IMR-90 (cell line): ENCODE measurements around the gene DNAH6. TPM values are rescaled to one million over a fixed set of nuclear protein-coding genes. Genes with fewer than 3 reads are reported as not detected.

Source experiments
- ATAC-seq: fragments of 200-7000 bp; cut with Tn5 transposase; 2 replicates; pipeline ENCODE4 v1.9.1; 2020; ENCODE audit warnings: low read depth, mild to moderate bottlenecking, moderate library complexity
- BruUV-seq: library from RNA; stranded (reverse); fragments of 400-500 nt; replicated peaks from 2 replicates; lab custom pipeline; 2021; lab: Mats Ljungman, UMichigan
- CTCF ChIA-PET: fragments of 300-600 bp; formaldehyde crosslinking; extraction: SDS; loops from one replicate; lab custom pipeline; 2021; ENCODE audit warnings: antibody characterized with exemption; lab: Yijun Ruan, JAX
- POLR2A ChIA-PET: fragments of 300-600 bp; sonication (Branson Sonifier 250); formaldehyde crosslinking; loops from one replicate; lab custom pipeline; 2022; ENCODE audit warnings: antibody characterized with exemption; ENCODE audit not compliant: unreplicated experiment; lab: Charles Lee
- DNase-seq: peaks from one replicate; pipeline ENCODE4 v3.0.0; 2013
- H2AFZ ChIP-seq: replicated peaks from 2 replicates; pipeline ENCODE3; 2013; ENCODE audit warnings: low read length, mild to moderate bottlenecking; ENCODE audit not compliant: poor library complexity
- H2AK5ac ChIP-seq: 2 replicates; pipeline ENCODE4 v1.6.1; 2013; ENCODE audit warnings: low read depth, low read length, inconsistent platforms
- H2AK9ac ChIP-seq: replicated peaks from 2 replicates; pipeline ENCODE3; 2013; ENCODE audit warnings: mild to moderate bottlenecking, low read depth, low read length, moderate library complexity; ENCODE audit not compliant: poor library complexity
- H2BK120ac ChIP-seq: 2 replicates; pipeline ENCODE4 v1.6.1; 2013; ENCODE audit warnings: low read depth, low read length, inconsistent platforms
- H2BK15ac ChIP-seq: 3 replicates; pipeline ENCODE4 v1.6.1; 2013; ENCODE audit warnings: low read depth, low read length, inconsistent platforms
- H2BK20ac ChIP-seq: 2 replicates; pipeline ENCODE4 v1.6.1; 2013; ENCODE audit warnings: low read depth, mild to moderate bottlenecking, inconsistent platforms, low read length, moderate library complexity
- H2BK5ac ChIP-seq: 2 replicates; pipeline ENCODE4 v1.6.1; 2013; ENCODE audit warnings: mild to moderate bottlenecking, low read depth, low read length, inconsistent platforms; ENCODE audit not compliant: poor library complexity, severe bottlenecking
- H3K14ac ChIP-seq: replicated peaks from 2 replicates; pipeline ENCODE4 v1.6.1; 2013; ENCODE audit warnings: low read depth, low read length, inconsistent platforms
- H3K18ac ChIP-seq: 2 replicates; pipeline ENCODE4 v1.6.1; 2013; ENCODE audit warnings: low read depth, low read length, control low read depth
- H3K23ac ChIP-seq: 2 replicates; pipeline ENCODE4 v1.6.1; 2013; ENCODE audit warnings: low read depth, low read length, inconsistent platforms
- H3K27ac ChIP-seq: 2 replicates; pipeline ENCODE4 v1.5.1; 2013; ENCODE audit warnings: mild to moderate bottlenecking, control low read depth, low read length; ENCODE audit not compliant: insufficient read depth
- H3K27me3 ChIP-seq: 2 replicates; pipeline ENCODE4 v1.6.1; 2013; ENCODE audit warnings: low read length; ENCODE audit not compliant: control insufficient read depth, insufficient read depth
- H3K36me3 ChIP-seq: 2 replicates; pipeline ENCODE4 v1.6.1; 2013; ENCODE audit warnings: low read length, mixed read lengths; ENCODE audit not compliant: control insufficient read depth, insufficient read depth
- H3K4ac ChIP-seq: 2 replicates; pipeline ENCODE4 v1.6.1; 2013; ENCODE audit warnings: low read depth, low read length, inconsistent platforms
- H3K4me1 ChIP-seq: 2 replicates; pipeline ENCODE4 v1.6.1; 2013; ENCODE audit warnings: low read length, mixed read lengths; ENCODE audit not compliant: control insufficient read depth, insufficient read depth
- H3K4me2 ChIP-seq: 2 replicates; pipeline ENCODE4 v1.6.1; 2013; ENCODE audit warnings: low read depth, mild to moderate bottlenecking, control low read depth, low read length, moderate library complexity
- H3K4me3 ChIP-seq: 2 replicates; pipeline ENCODE4 v1.5.1; 2013; ENCODE audit warnings: low read depth, mild to moderate bottlenecking, control low read depth, low read length, moderate library complexity; ENCODE audit not compliant: insufficient read depth
- H3K56ac ChIP-seq: 2 replicates; pipeline ENCODE4 v1.6.1; 2013; ENCODE audit warnings: low read length, inconsistent platforms; ENCODE audit not compliant: insufficient read depth; ENCODE audit errors: extremely low read depth
- H3K79me1 ChIP-seq, 2 experiments: 2 replicates each; pipeline ENCODE4 v1.6.1; 2013; ENCODE audit warnings: low read length in 2 of 2, inconsistent platforms in 1 of 2, low read depth in 1 of 2
- H3K9ac ChIP-seq: 2 replicates; pipeline ENCODE4 v1.6.1; 2013; ENCODE audit warnings: low read depth, low read length, control low read depth
- H3K9me1 ChIP-seq: 2 replicates; pipeline ENCODE4 v1.6.1; 2013; ENCODE audit warnings: low read length, inconsistent platforms; ENCODE audit not compliant: insufficient read depth
- H3K9me3 ChIP-seq: 2 replicates; pipeline ENCODE4 v1.6.1; 2013; ENCODE audit warnings: low read length; ENCODE audit not compliant: control insufficient read depth, insufficient read depth
- H4K20me1 ChIP-seq: 2 replicates; pipeline ENCODE4 v1.6.1; 2013; ENCODE audit warnings: low read length, inconsistent platforms; ENCODE audit not compliant: insufficient read depth
- H4K5ac ChIP-seq: 2 replicates; pipeline ENCODE4 v1.6.1; 2013; ENCODE audit warnings: mild to moderate bottlenecking, low read depth, low read length, control low read depth
- H4K8ac ChIP-seq, 2 experiments: 2 replicates each; pipeline ENCODE4 v1.6.1; 2013; ENCODE audit warnings: low read depth in 2 of 2, low read length in 2 of 2, control low read depth in 1 of 2, inconsistent platforms in 1 of 2
- H4K91ac ChIP-seq: 2 replicates; pipeline ENCODE4 v1.6.1; 2013; ENCODE audit warnings: low read depth, low read length, inconsistent platforms; ENCODE audit not compliant: insufficient read depth
- BHLHE40 ChIP-seq: fragments of 150-350 bp; IDR thresholded peaks from 2 replicates; pipeline ENCODE4 v1.6.1; 2016; ENCODE audit warnings: mild to moderate bottlenecking, low read depth, low read length
- CHD1 ChIP-seq: IDR thresholded peaks from 2 replicates; pipeline ENCODE4 v1.6.1; 2012; ENCODE audit warnings: low read depth, low read length, improper control_type of control experiment
- CTCF ChIP-seq: conservative IDR thresholded peaks from 2 replicates; pipeline ENCODE4 v1.5.1; 2012; ENCODE audit warnings: mild to moderate bottlenecking, low read depth, low read length, improper control_type of control experiment
- ELK1 ChIP-seq: fragments of 150-350 bp; IDR thresholded peaks from 2 replicates; pipeline ENCODE4 v1.6.1; 2016; ENCODE audit warnings: low read depth, mild to moderate bottlenecking, low read length, moderate library complexity, borderline replicate concordance
- FOS ChIP-seq: fragments of 150-350 bp; IDR thresholded peaks from 2 replicates; pipeline ENCODE4 v1.6.1; 2016; ENCODE audit warnings: low read depth, low read length
- MAZ ChIP-seq: IDR thresholded peaks from 2 replicates; pipeline ENCODE4 v1.6.1; 2012; ENCODE audit warnings: low read depth, mild to moderate bottlenecking, low read length, improper control_type of control experiment, moderate library complexity, borderline replicate concordance
- MXI1 ChIP-seq: IDR thresholded peaks from 2 replicates; pipeline ENCODE4 v1.6.1; 2012; ENCODE audit warnings: low read depth, mild to moderate bottlenecking, low read length, moderate library complexity, borderline replicate concordance
- NFE2L2 ChIP-seq: fragments of 150-350 bp; IDR thresholded peaks from 2 replicates; pipeline ENCODE4 v1.6.1; 2016; ENCODE audit warnings: low read depth, mild to moderate bottlenecking, low read length
- POLR2A ChIP-seq: IDR thresholded peaks from 2 replicates; pipeline ENCODE4 v1.6.1; 2012; ENCODE audit warnings: mild to moderate bottlenecking, low read depth, low read length
- RAD21 ChIP-seq: IDR thresholded peaks from 2 replicates; pipeline ENCODE4 v1.6.1; 2012; ENCODE audit warnings: low read length, improper control_type of control experiment
- RCOR1 ChIP-seq: IDR thresholded peaks from 2 replicates; pipeline ENCODE4 v1.6.1; 2012; ENCODE audit warnings: mild to moderate bottlenecking, low read length, improper control_type of control experiment; ENCODE audit not compliant: insufficient replicate concordance
- RFX5 ChIP-seq: IDR thresholded peaks from 2 replicates; pipeline ENCODE4 v1.8.0; 2012; ENCODE audit warnings: low read depth, mild to moderate bottlenecking, low read length, moderate library complexity
- USF2 ChIP-seq: fragments of 150-350 bp; IDR thresholded peaks from 2 replicates; pipeline ENCODE4 v1.6.1; 2017; ENCODE audit warnings: mild to moderate bottlenecking, antibody characterized with exemption, low read length, low read depth
- WGBS, 2 experiments: methylation state at CpG; one replicate each; pipeline versions ENCODE4 v1.1.5 to v1.1.7; 2013; ENCODE audit warnings: missing lambda C conversion rate in 2 of 2; ENCODE audit not compliant: insufficient read length in 1 of 2; ENCODE audit errors: extremely low coverage in 2 of 2; 5-methylcytosine and 5-hydroxymethylcytosine counted together
- dilution Hi-C: fragments of 300-500 bp; cut with HindIII; formaldehyde crosslinking; loops from one replicate; pipeline ENCODE4 v1.14.3; 2018; ENCODE audit warnings: low sequenced_read_pairs; ENCODE audit not compliant: unreplicated experiment
- in situ Hi-C: fragments of 300-500 bp; cut with MboI; formaldehyde crosslinking; loops from 3 replicates; pipeline ENCODE4 v1.14.3; 2019; ENCODE audit warnings: low sequenced_read_pairs, inconsistent platforms, mixed read lengths
- intact Hi-C: fragments of 100-400 bp; cut with micrococcal nuclease; formaldehyde crosslinking; loops from 2 replicates; pipeline ENCODE4 v1.10.0; 2022
- polyA plus RNA-seq, 3 experiments: library from polyadenylated mRNA; depleted of rRNA; stranded (reverse); fragments of >200 nt; gene quantifications; 2 replicates each; pipeline ENCODE4 v1.2.3, GENCODE V29; 2012; ENCODE audit warnings: low replicate concordance in 1 of 3
- total RNA-seq: library from RNA; depleted of rRNA; stranded (reverse); fragments of >200 nt; gene quantifications from 2 replicates; pipeline ENCODE4 v1.2.3, GENCODE V29; 2012

Gene DNAH6
- total and polyA plus RNA-seq, 2 of the 4 experiments (the other 2 are of a cell fraction) = under 0.01 to 0.07 TPM

- TF ChIP-seq USF2 (no peak), CHD1 (no peak), BHLHE40 (no peak), FOS (no peak), RCOR1 (no peak)
Observed at GRCh38 chr2:84849271-84849952, 333.1 kb downstream of the DNAH6 start (continued).

- Histone ChIP-seq H4K5ac (no peak overlapping the region), H4K8ac (no peak overlapping the region), H3K36me3 (no peaks in the 10 kb centered on the region), H2BK5ac (no peak overlapping the region), H3K56ac (no peak overlapping the region), H3K9ac (no peak overlapping the region), H3K27ac (no peak overlapping the region), H2BK20ac (no peak overlapping the region), H3K18ac (no peak overlapping the region), H3K23ac (no peak overlapping the region), H2AK5ac (no peak overlapping the region), H3K9me3 (no peaks in the 10 kb centered on the region), H3K79me1 (peaks cover 25 to 31% of the 10 kb centered on the region in 2 experiments), H3K4me2 (no peak overlapping the region), H2AFZ (no peak overlapping the region), H4K91ac (no peak overlapping the region), H3K9me1 (peaks cover 17% of the 10 kb centered on the region), H3K27me3 (no peaks in the 10 kb centered on the region), H2AK9ac (no peak overlapping the region), H2BK15ac (no peak overlapping the region), H2BK120ac (no peak overlapping the region), H4K20me1 (no peaks in the 10 kb centered on the region; the same call in 1 of the 2 replicates), H3K4me3 (no peak overlapping the region), H3K14ac (no peak overlapping the region), H3K4ac (no peak overlapping the region), H3K4me1 (peaks cover 20% of the 10 kb centered on the region)
- POLR2A ChIA-PET = no interaction called here
- intact Hi-C loops = no loop called here
- no TSS peak for BruUV-seq
- ATAC-seq (no peak), DNase-seq (no peak)
- CTCF ChIA-PET = no interaction called here
- in situ Hi-C loops = loop anchor here (25.0 kb wide), 1 partner anchor 813 kb away; no protein-coding TSS in a partner anchor
- WGBS, 2 experiments = no CpG with 5 or more reads among the region's 4 CpGs
- dilution Hi-C loops = no loop called here
- TF ChIP-seq CTCF (no peak), MAZ (no peak), RAD21 (no peak), POLR2A (no peak), MXI1 (no peak), CHD1 (no peak), NFE2L2 (no peak), RCOR1 (no peak), ELK1 (no peak), RFX5 (no peak), FOS (no peak)
Observed at GRCh38 chr2:84850471-84850870, 334.2 kb downstream of the DNAH6 start.
